ENCODE measurements around the gene LTBP2.

The LTBP2 gene

DNA sequence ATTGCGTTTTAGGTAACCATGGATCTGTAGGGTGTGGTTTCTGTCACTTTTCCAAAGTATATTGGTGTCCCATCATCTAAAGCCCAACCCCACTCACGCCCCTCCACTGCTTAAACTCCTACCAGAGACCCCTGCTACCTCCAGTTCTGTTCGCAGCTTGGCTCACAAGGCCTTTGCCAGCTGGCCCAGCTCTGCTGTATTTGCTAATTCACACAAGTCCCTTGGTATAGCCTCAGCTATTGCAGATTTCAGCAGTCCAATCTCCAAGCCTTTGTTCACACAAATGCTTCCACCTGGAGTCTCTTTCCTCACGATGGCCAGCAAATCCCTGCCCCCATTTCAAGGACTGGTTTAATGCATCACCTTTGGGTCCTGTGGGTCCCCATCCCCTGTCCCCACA lies 94.3 kb downstream of the LTBP2 start:
- Histone ChIP-seq H3K4me3 (replicated peaks; ENCODE audit: insufficient read depth, low read length) (no peak overlapping the region), H3K27me3 (ENCODE audit: insufficient read depth, poor library complexity, severe bottlenecking) (no peaks in the 10 kb centered on the region), H3K27ac (replicated peaks) (no peak overlapping the region)
- TF ChIP-seq, protein P1, sequence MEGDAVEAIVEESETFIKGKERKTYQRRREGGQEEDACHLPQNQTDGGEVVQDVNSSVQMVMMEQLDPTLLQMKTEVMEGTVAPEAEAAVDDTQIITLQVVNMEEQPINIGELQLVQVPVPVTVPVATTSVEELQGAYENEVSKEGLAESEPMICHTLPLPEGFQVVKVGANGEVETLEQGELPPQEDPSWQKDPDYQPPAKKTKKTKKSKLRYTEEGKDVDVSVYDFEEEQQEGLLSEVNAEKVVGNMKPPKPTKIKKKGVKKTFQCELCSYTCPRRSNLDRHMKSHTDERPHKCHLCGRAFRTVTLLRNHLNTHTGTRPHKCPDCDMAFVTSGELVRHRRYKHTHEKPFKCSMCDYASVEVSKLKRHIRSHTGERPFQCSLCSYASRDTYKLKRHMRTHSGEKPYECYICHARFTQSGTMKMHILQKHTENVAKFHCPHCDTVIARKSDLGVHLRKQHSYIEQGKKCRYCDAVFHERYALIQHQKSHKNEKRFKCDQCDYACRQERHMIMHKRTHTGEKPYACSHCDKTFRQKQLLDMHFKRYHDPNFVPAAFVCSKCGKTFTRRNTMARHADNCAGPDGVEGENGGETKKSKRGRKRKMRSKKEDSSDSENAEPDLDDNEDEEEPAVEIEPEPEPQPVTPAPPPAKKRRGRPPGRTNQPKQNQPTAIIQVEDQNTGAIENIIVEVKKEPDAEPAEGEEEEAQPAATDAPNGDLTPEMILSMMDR (IDR thresholded peaks at IDR 0.05; ENCODE audit: insufficient read depth, low read length): no peak
- TF ChIP-seq GABPA (IDR thresholded peaks at IDR 0.05; ENCODE audit: low read depth): no peak
- TF ChIP-seq SPI1 (IDR thresholded peaks at IDR 0.05; ENCODE audit: borderline replicate concordance, low read depth): no peak
- TF ChIP-seq, protein P2, sequence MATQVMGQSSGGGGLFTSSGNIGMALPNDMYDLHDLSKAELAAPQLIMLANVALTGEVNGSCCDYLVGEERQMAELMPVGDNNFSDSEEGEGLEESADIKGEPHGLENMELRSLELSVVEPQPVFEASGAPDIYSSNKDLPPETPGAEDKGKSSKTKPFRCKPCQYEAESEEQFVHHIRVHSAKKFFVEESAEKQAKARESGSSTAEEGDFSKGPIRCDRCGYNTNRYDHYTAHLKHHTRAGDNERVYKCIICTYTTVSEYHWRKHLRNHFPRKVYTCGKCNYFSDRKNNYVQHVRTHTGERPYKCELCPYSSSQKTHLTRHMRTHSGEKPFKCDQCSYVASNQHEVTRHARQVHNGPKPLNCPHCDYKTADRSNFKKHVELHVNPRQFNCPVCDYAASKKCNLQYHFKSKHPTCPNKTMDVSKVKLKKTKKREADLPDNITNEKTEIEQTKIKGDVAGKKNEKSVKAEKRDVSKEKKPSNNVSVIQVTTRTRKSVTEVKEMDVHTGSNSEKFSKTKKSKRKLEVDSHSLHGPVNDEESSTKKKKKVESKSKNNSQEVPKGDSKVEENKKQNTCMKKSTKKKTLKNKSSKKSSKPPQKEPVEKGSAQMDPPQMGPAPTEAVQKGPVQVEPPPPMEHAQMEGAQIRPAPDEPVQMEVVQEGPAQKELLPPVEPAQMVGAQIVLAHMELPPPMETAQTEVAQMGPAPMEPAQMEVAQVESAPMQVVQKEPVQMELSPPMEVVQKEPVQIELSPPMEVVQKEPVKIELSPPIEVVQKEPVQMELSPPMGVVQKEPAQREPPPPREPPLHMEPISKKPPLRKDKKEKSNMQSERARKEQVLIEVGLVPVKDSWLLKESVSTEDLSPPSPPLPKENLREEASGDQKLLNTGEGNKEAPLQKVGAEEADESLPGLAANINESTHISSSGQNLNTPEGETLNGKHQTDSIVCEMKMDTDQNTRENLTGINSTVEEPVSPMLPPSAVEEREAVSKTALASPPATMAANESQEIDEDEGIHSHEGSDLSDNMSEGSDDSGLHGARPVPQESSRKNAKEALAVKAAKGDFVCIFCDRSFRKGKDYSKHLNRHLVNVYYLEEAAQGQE (IDR thresholded peaks at IDR 0.05; ENCODE audit: insufficient replicate concordance, low read depth): no peak
- TF ChIP-seq POLR2AphosphoS5 (IDR thresholded peaks at IDR 0.05; ENCODE audit: low read depth): no peak
- DNase-seq (ENCODE audit: low read depth in 1 of 2, low spot score in 1 of 2): no peak

DNA sequence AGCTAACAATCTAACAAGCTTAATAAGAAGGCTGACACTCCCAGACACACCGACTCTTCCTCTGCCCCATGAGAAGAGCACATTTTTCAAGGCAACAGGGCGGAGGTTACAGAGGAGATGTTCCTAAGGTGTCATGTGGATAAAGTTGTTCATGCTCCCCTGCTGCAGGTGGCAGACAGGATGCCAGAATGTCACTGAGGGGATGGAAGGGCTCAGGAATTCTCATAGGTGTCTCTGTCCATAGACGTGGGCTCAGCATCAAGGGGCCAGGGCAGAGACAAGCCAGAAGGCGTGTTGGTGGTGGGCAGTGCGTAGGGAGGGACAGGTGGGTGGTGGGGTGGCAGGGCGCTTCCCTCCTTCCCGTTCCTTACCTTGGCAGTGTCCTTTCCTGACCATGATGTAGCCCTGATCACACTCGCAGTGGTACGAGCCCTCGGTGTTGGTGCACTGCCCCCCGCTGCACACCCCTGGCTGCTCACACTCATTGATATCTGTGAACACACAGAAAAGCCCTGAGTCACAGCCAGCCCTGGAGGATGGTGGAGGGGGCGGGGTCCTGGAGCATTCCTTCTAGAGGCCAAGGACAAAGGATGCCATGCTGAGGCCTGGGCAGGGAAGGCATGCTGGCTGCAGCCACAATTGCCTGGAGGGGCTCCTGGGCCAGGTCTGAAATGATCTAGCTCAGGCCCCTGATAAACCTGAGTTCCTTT lies 95.4 kb downstream of the LTBP2 start:
- Histone ChIP-seq H3K27ac (replicated peaks) (no peak overlapping the region), H3K4me3 (replicated peaks; ENCODE audit: insufficient read depth, low read length) (no peak overlapping the region), H3K27me3 (ENCODE audit: insufficient read depth, poor library complexity, severe bottlenecking) (no peaks in the 10 kb centered on the region)
- no peak for TF ChIP-seq POLR2AphosphoS5 (IDR thresholded peaks at IDR 0.05; ENCODE audit: low read depth)
- no peak for TF ChIP-seq GABPA (IDR thresholded peaks at IDR 0.05; ENCODE audit: low read depth)
- TF ChIP-seq, protein P2 (IDR thresholded peaks at IDR 0.05; ENCODE audit: insufficient replicate concordance, low read depth): no peak
- TF ChIP-seq SPI1 (IDR thresholded peaks at IDR 0.05; ENCODE audit: borderline replicate concordance, low read depth): no peak
- TF ChIP-seq, protein P1 (IDR thresholded peaks at IDR 0.05; ENCODE audit: insufficient read depth, low read length): no peak
- no peak for DNase-seq (ENCODE audit: low read depth in 1 of 2, low spot score in 1 of 2)

DNA sequence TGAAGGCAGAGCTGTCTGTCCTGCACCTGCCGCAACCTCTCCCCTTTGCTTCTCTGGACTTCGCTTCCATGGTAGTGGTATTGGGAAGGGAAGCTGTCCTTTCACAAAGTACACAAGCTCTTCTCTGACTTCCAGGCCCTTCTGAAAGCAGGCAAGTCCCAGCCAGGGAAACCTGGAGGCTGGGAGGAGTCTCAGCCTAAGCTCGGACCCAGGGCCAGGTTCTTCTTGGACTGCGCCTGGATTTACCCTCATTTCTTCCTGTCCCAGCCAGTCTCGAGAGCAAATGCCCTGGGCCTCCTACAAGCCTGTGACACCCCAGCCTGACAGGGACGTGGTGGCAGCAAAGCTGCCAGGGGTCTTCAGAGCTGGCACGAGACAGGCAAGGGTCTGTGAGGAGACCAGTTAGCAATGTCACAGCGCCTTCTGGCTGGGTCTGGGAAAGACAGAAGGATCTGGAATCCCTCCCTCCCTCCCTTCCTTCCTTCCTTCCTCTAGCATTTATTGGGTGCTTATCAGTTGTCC lies 96.1 kb downstream of the LTBP2 start:
- Histone ChIP-seq H3K4me3 (replicated peaks; ENCODE audit: insufficient read depth, low read length) (no peak overlapping the region), H3K27ac (replicated peaks) (no peak overlapping the region), H3K27me3 (ENCODE audit: insufficient read depth, poor library complexity, severe bottlenecking) (no peaks in the 10 kb centered on the region)
- TF ChIP-seq, protein P1 (IDR thresholded peaks at IDR 0.05; ENCODE audit: insufficient read depth, low read length): no peak
- TF ChIP-seq POLR2AphosphoS5 (IDR thresholded peaks at IDR 0.05; ENCODE audit: low read depth) (no peak), GABPA (IDR thresholded peaks at IDR 0.05; ENCODE audit: low read depth) (no peak), SPI1 (IDR thresholded peaks at IDR 0.05; ENCODE audit: borderline replicate concordance, low read depth) (no peak)
- TF ChIP-seq, protein P2 (IDR thresholded peaks at IDR 0.05; ENCODE audit: insufficient replicate concordance, low read depth): no peak
- DNase-seq (ENCODE audit: low read depth in 1 of 2, low spot score in 1 of 2): no peak
